HG03196 (cell line): ENCODE results near the gene GLE1.

Source experiments
- ATAC-seq: cut with Tn5 transposase; IDR thresholded peaks from one replicate; pipeline ENCODE4 v1.9.1; 2021; ENCODE audit not compliant: unreplicated experiment

The GLE1 gene

DNA sequence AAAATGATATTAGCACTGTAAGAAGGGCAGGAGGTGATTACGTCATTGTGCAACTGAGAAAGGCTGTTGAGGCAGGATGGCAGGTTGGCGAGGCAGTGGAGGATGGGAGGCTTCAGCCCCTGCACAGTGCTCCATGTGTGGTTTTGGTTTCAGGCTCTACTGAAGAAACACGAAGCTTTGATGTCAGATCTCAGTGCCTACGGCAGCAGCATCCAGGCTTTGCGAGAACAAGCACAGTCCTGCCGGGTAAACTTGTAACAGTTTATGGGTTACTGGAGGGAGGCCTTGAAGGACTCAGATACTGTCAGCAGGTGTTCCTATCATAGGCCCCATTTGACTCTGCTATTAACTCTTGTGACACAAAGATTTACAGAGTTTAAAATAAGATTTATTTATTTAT, 82.9 kb downstream of the GLE1 start:
- ATAC-seq, result no peak

DNA sequence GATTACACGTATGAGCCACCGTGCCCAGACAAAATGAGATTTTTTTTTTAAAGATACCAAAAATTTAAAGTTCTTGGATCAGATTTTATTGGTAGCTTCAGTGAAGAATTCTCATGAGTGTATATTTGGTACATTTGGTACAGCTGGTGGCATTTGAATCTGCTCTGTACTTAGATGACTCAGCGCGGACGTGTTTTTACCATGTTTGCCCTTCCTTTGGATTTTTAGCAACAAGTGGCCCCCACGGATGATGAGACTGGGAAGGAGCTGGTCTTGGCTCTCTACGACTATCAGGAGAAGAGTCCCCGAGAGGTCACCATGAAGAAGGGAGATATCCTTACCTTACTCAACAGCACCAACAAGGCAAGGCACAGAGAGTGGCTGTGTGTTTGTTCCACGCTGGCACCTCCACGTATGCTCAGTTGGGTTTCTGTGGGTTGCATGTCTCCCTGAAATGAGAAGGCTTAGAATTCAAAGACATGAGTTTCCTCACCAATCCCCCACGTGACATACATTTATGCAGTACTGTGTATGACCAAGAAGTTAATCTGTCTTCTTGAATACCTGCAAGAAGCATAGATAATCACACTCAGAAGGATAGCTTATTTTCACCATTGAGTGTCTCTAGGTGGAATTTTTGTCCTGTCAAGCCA, 84.2 kb downstream of the GLE1 start:
- ATAC-seq, result no peak
